H9 (cell line): Measurements from ENCODE around the gene BFSP1. TPM values are rescaled to one million over a fixed set of nuclear protein-coding genes. Genes with fewer than 3 reads are reported as not detected.
A peak's percentile ranks its signal among the peaks of the same experiment; 100 is the strongest.

Experiments
- DNase-seq: peaks from one replicate; pipeline ENCODE4 v3.0.0-alpha.2; 2017
- H2AFZ ChIP-seq: one replicate; pipeline ENCODE4 v1.6.1; 2013; ENCODE audit warnings: mild to moderate bottlenecking, low read length, control low read depth, moderate library complexity
- H2AK5ac ChIP-seq: 2 replicates; pipeline ENCODE4 v1.6.1; 2013; ENCODE audit warnings: low read length, control low read depth, mixed read lengths; ENCODE audit not compliant: insufficient read length
- H2BK120ac ChIP-seq: one replicate; pipeline ENCODE4 v1.6.1; 2013; ENCODE audit warnings: low read depth, mild to moderate bottlenecking, low read length, control low read depth, inconsistent platforms; ENCODE audit not compliant: poor library complexity, severe bottlenecking
- H2BK12ac ChIP-seq: 2 replicates; pipeline ENCODE4 v1.6.1; 2013; ENCODE audit warnings: low read length, control low read depth, mixed read lengths, low read depth; ENCODE audit not compliant: insufficient read length
- H2BK15ac ChIP-seq: 2 replicates; pipeline ENCODE4 v1.6.1; 2013; ENCODE audit warnings: low read depth, low read length, control low read depth
- H2BK20ac ChIP-seq: one replicate; pipeline ENCODE4 v1.6.1; 2013; ENCODE audit warnings: low read depth, mild to moderate bottlenecking, low read length, control low read depth, inconsistent platforms; ENCODE audit not compliant: poor library complexity, severe bottlenecking
- H2BK5ac ChIP-seq: 2 replicates; pipeline ENCODE4 v1.6.1; 2013; ENCODE audit warnings: low read length, control low read depth, mixed read lengths; ENCODE audit not compliant: insufficient read length
- H3K14ac ChIP-seq: 2 replicates; pipeline ENCODE4 v1.6.1; 2013; ENCODE audit warnings: low read length, control low read depth; ENCODE audit not compliant: insufficient read depth
- H3K18ac ChIP-seq: 2 replicates; pipeline ENCODE4 v1.6.1; 2013; ENCODE audit warnings: low read depth, mild to moderate bottlenecking, mixed read lengths, low read length, control low read depth; ENCODE audit not compliant: insufficient read length
- H3K23ac ChIP-seq: 2 replicates; pipeline ENCODE4 v1.6.1; 2013; ENCODE audit warnings: low read length, control low read depth, mixed read lengths, low read depth; ENCODE audit not compliant: insufficient read length
- H3K23me2 ChIP-seq: 2 replicates; pipeline ENCODE4 v1.6.1; 2013; ENCODE audit warnings: low read depth, mild to moderate bottlenecking, mixed read lengths, low read length, control low read depth; ENCODE audit not compliant: insufficient read length, poor library complexity, severe bottlenecking
- H3K27ac ChIP-seq: 2 replicates; pipeline ENCODE4 v1.5.1; 2013; ENCODE audit warnings: low read length, control low read depth, mixed read lengths, low read depth; ENCODE audit not compliant: insufficient read length
- H3K27me3 ChIP-seq: 2 replicates; pipeline ENCODE4 v1.6.1; 2013; ENCODE audit warnings: low read length, control low read depth, inconsistent platforms; ENCODE audit not compliant: insufficient read depth
- H3K4ac ChIP-seq: 2 replicates; pipeline ENCODE4 v1.6.1; 2013; ENCODE audit warnings: low read depth, mild to moderate bottlenecking, control low read depth, inconsistent platforms, low read length, moderate library complexity
- H3K4me1 ChIP-seq: 2 replicates; pipeline ENCODE4 v1.6.1; 2013; ENCODE audit warnings: low read length, control low read depth, inconsistent platforms; ENCODE audit not compliant: insufficient read depth
- H3K4me2 ChIP-seq: 2 replicates; pipeline ENCODE4 v1.6.1; 2013; ENCODE audit warnings: low read length, control low read depth, mixed read lengths; ENCODE audit not compliant: insufficient read length, insufficient read depth
- H3K56ac ChIP-seq: 2 replicates; pipeline ENCODE4 v1.6.1; 2013; ENCODE audit warnings: low read depth, mild to moderate bottlenecking, mixed read lengths, low read length, control low read depth; ENCODE audit not compliant: insufficient read length
- H3K79me1 ChIP-seq: 2 replicates; pipeline ENCODE4 v1.6.1; 2013; ENCODE audit warnings: low read depth, mild to moderate bottlenecking, moderate library complexity, low read length, control low read depth, inconsistent platforms; ENCODE audit not compliant: insufficient read depth, poor library complexity, severe bottlenecking
- H3K79me2 ChIP-seq: 2 replicates; pipeline ENCODE4 v1.6.1; 2013; ENCODE audit warnings: low read length, control low read depth, inconsistent platforms; ENCODE audit not compliant: insufficient read depth
- H3K9ac ChIP-seq: 2 replicates; pipeline ENCODE4 v1.6.1; 2013; ENCODE audit warnings: low read length, control low read depth, mixed read lengths; ENCODE audit not compliant: insufficient read length; ENCODE audit errors: extremely low read depth
- H3K9me3 ChIP-seq: one replicate; pipeline ENCODE4 v1.6.1; 2013; ENCODE audit warnings: low read depth, low read length, inconsistent platforms; ENCODE audit not compliant: control insufficient read depth
- H3T11ph ChIP-seq: one replicate; pipeline ENCODE4 v1.6.1; 2013; ENCODE audit warnings: mild to moderate bottlenecking, low read length, control low read depth, inconsistent platforms
- H4K20me1 ChIP-seq: one replicate; pipeline ENCODE4 v1.6.1; 2013; ENCODE audit not compliant: control insufficient read depth, insufficient read length, insufficient read depth
- H4K5ac ChIP-seq: 2 replicates; pipeline ENCODE4 v1.6.1; 2013; ENCODE audit warnings: low read depth, mild to moderate bottlenecking, mixed read lengths, low read length, control low read depth; ENCODE audit not compliant: insufficient read length
- H4K8ac ChIP-seq: replicated peaks from 2 replicates; pipeline ENCODE4 v1.6.1; 2013; ENCODE audit warnings: low read length, control low read depth, mixed read lengths, low read depth; ENCODE audit not compliant: insufficient read length
- H4K91ac ChIP-seq: 2 replicates; pipeline ENCODE4 v1.6.1; 2013; ENCODE audit warnings: low read depth, mild to moderate bottlenecking, moderate library complexity, mixed read lengths, low read length, control low read depth; ENCODE audit not compliant: insufficient read length
- H3K27ac Mint-ChIP-seq, 3 experiments: 2 replicates in 2 of 3; 3 replicates in 1 of 3; pipeline ENCODE4 v1.8.0; 2020 to 2021; ENCODE audit warnings: mixed read lengths in 3 of 3, mild to moderate bottlenecking in 1 of 3, moderate library complexity in 1 of 3
- H3K27me3 Mint-ChIP-seq: 2 replicates; pipeline ENCODE4 v1.8.0; 2021; ENCODE audit warnings: low read depth, mild to moderate bottlenecking, moderate library complexity, mixed read lengths
- H3K36me3 Mint-ChIP-seq, 3 experiments: 2 replicates in 2 of 3; 3 replicates in 1 of 3; pipeline ENCODE4 v1.8.0; 2020 to 2021; ENCODE audit warnings: low read depth in 3 of 3, mixed read lengths in 3 of 3; ENCODE audit not compliant: insufficient read depth in 1 of 3
- H3K4me1 Mint-ChIP-seq, 2 experiments: 2 replicates each; pipeline ENCODE4 v1.8.0; 2020; ENCODE audit warnings: mixed read lengths in 2 of 2
- H3K4me3 Mint-ChIP-seq, 2 experiments: 2 replicates in 1 of 2; 3 replicates in 1 of 2; pipeline ENCODE4 v1.8.0; 2020 to 2021; ENCODE audit warnings: mild to moderate bottlenecking in 2 of 2, mixed read lengths in 2 of 2, moderate library complexity in 1 of 2
- H3K9me3 Mint-ChIP-seq, 2 experiments: 2 replicates in 1 of 2; 3 replicates in 1 of 2; pipeline ENCODE4 v1.8.0; 2020; ENCODE audit warnings: mild to moderate bottlenecking in 2 of 2, mixed read lengths in 2 of 2, moderate library complexity in 1 of 2
- CTCF ChIP-seq: fragments of 200-600 bp; sonication (generic); conservative IDR thresholded peaks from 3 replicates; pipeline ENCODE4 v1.8.0; 2021; ENCODE audit warnings: antibody characterized with exemption, mild to moderate bottlenecking
- WGBS: extraction: QIAGEN DNeasy Blood & Tissue Kit; methylation state at CpG from one replicate; pipeline ENCODE4 v1.1.7; 2013; ENCODE audit warnings: missing lambda C conversion rate, low lambda C conversion rate, mixed read lengths; ENCODE audit not compliant: insufficient read length; ENCODE audit errors: extremely low coverage; 5-methylcytosine and 5-hydroxymethylcytosine counted together
- total RNA-seq: library from RNA; stranded (reverse); gene quantifications from 2 replicates; pipeline ENCODE4 v1.2.1, GENCODE V29; 2021

BFSP1 gene
- total RNA-seq, 1 experiment from 2014 or later, result 9.4 TPM

GRCh38 chr20:17533396-17533795 lies 2.2 kb upstream of the BFSP1 start:
- Mint-ChIP-seq H3K27ac (peak overlapping the region in 2 of 3 experiments; percentile 40 to 68; a peak in 1 of 7 replicates), H3K4me1 (peaks cover 30 to 32% of the 10 kb centered on the region in 2 experiments), H3K9me3 (peaks cover 0 to 4% of the 10 kb centered on the region in 2 experiments; a peak in 3 of 5 replicates), H3K4me3 (no peak overlapping the region; a peak in 1 of 5 replicates), H3K36me3 (peaks cover 0 to 2% (median 0%) of the 10 kb centered on the region in 3 experiments; a peak in 3 of 7 replicates), H3K27me3 (peaks cover 16% of the 10 kb centered on the region)
- Histone ChIP-seq H4K8ac (no peak overlapping the region), H3K4me1 (peaks cover 5% of the 10 kb centered on the region; the same call in 1 of the 2 replicates), H4K20me1 (no peaks in the 10 kb centered on the region), H2BK5ac (no peak overlapping the region), H3K27me3 (no peaks in the 10 kb centered on the region), H3K79me1 (no peaks in the 10 kb centered on the region), H3T11ph (no peak overlapping the region), H3K14ac (no peak overlapping the region), H3K4me2 (no peak overlapping the region), H2AFZ (no peak overlapping the region), H3K18ac (no peak overlapping the region), H3K9ac (no peak overlapping the region), H2BK12ac (no peak overlapping the region), H2AK5ac (no peak overlapping the region), H3K79me2 (no peaks in the 10 kb centered on the region), H2BK120ac (no peak overlapping the region), H3K23me2 (no peaks in the 10 kb centered on the region), H2BK20ac (no peak overlapping the region), H4K91ac (no peak overlapping the region), H4K5ac (no peak overlapping the region), H3K9me3 (no peaks in the 10 kb centered on the region), H3K4ac (no peak overlapping the region), H3K27ac (no peak overlapping the region), H2BK15ac (no peak overlapping the region), H3K56ac (no peak overlapping the region), H3K23ac (no peak overlapping the region)
- DNase-seq, result peak; percentile 70
- TF ChIP-seq CTCF, result no peak
- WGBS, result no CpG with 5 or more reads among the region's 1 CpG
